Cardiac muscle cell (in vitro differentiated cells and primary cell): ENCODE measurements around the gene DPYD. TPM values are rescaled to one million over a fixed set of nuclear protein-coding genes. Genes with fewer than 3 reads are reported as not detected.

Experiments used
- DNase-seq, 2 donors: peaks; one replicate each; pipeline versions ENCODE4 v3.0.0 to v3.0.0-alpha.2; 2010 to 2017; ENCODE audit warnings: low read depth in 1 of 2, low spot score in 1 of 2
- H3K27ac ChIP-seq: fragments of 200-600 bp; sonication (generic); 2 replicates; pipeline ENCODE4 v1.5.1; 2016
- H3K27me3 ChIP-seq: fragments of 200-600 bp; sonication (generic); 2 replicates; pipeline ENCODE4 v1.6.0; 2016; ENCODE audit warnings: control low read depth
- H3K36me3 ChIP-seq: fragments of 200-600 bp; sonication (generic); 2 replicates; pipeline ENCODE4 v1.5.1; 2016; ENCODE audit warnings: control low read depth
- H3K4me1 ChIP-seq: fragments of 200-600 bp; sonication (generic); 2 replicates; pipeline ENCODE4 v1.8.1; 2017; ENCODE audit warnings: low read depth, mild to moderate bottlenecking, mixed run types
- H3K4me3 ChIP-seq: fragments of 200-600 bp; sonication (generic); 2 replicates; pipeline ENCODE4 v1.5.1; 2016; ENCODE audit warnings: mild to moderate bottlenecking
- H3K9me3 ChIP-seq: fragments of 200-600 bp; sonication (generic); 2 replicates; pipeline ENCODE4 v1.5.1; 2017; ENCODE audit warnings: low read depth, mild to moderate bottlenecking, control low read depth
- CTCF ChIP-seq: IDR thresholded peaks from 2 replicates; pipeline ENCODE4 v1.5.1; 2012; ENCODE audit warnings: low read depth, mild to moderate bottlenecking, low read length
- polyA plus RNA-seq: library from polyadenylated mRNA; unstranded; fragments of >200 nt; fragmentation: Nextera tagmentation; extraction: Ambion mirVana; gene quantifications from 2 replicates; pipeline ENCODE4 v1.2.1, GENCODE V29; 2016
- total RNA-seq: library from RNA; depleted of rRNA; stranded (reverse); fragments of >200 nt; gene quantifications from 2 replicates; pipeline ENCODE4 v1.2.3, GENCODE V29; 2016

Gene DPYD
- total and polyA plus RNA-seq, 2 experiments from 2014 or later = 0.66 to 2.0 TPM

GRCh38 chr1:97824200-97824599 lies 96.6 kb downstream of the DPYD start:
- no peaks in the 10 kb centered on the region for H3K4me1 ChIP-seq
- no peaks in the 10 kb centered on the region for H3K27me3 ChIP-seq
- H3K27ac ChIP-seq = no peak overlapping the region
- H3K36me3 ChIP-seq = no peaks in the 10 kb centered on the region
- no peaks in the 10 kb centered on the region for H3K9me3 ChIP-seq
- DNase-seq = no peak
- no peak overlapping the region for H3K4me3 ChIP-seq
- no peak for TF ChIP-seq CTCF

DNA sequence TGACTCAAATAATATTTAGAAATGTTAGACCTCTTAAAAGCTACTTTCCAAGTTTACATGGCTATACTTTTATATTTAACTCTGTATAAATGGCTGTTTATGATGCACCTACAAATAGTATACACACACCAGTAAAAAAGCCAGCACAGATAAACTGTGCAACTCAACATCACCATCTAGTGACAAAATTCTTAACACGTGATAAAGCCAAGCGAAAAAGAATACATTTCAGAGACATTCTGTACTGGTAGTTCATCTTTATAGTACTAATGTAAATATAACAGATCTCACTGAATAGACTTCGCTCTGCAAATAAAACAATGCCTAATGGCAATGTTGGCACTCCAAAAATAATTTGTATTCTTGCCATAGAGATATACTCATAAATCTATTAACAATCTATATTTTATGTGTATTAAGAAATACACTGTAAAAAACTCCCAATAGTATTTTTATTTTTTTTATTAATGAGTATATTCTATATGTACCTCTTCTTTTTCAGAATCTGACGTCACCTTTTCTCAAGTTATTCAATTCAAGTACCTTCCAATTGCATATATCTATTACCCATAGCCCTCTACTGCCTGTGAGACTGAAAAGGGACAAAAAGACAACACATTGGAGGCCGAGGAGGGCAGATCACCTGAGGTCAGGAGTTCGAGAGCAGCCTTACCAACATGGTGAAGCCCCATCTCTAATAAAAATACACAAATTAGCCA lies 100.2 kb downstream of the DPYD start:
- DNase-seq = peak; percentile 33 to 63
- peak; percentile 56 for TF ChIP-seq CTCF
- Histone ChIP-seq H3K4me1 (no peaks in the 10 kb centered on the region), H3K36me3 (no peaks in the 10 kb centered on the region), H3K9me3 (no peaks in the 10 kb centered on the region), H3K27ac (no peak overlapping the region), H3K27me3 (no peaks in the 10 kb centered on the region), H3K4me3 (no peak overlapping the region)

- Histone ChIP-seq H3K27ac (no peak overlapping the region), H3K4me1 (no peaks in the 10 kb centered on the region), H3K27me3 (no peaks in the 10 kb centered on the region), H3K36me3 (no peaks in the 10 kb centered on the region), H3K9me3 (no peaks in the 10 kb centered on the region), H3K4me3 (no peak overlapping the region)
- no peak for DNase-seq
- no peak for TF ChIP-seq CTCF
Measured at GRCh38 chr1:97816927-97817326, 103.9 kb downstream of the DPYD start.

DNA sequence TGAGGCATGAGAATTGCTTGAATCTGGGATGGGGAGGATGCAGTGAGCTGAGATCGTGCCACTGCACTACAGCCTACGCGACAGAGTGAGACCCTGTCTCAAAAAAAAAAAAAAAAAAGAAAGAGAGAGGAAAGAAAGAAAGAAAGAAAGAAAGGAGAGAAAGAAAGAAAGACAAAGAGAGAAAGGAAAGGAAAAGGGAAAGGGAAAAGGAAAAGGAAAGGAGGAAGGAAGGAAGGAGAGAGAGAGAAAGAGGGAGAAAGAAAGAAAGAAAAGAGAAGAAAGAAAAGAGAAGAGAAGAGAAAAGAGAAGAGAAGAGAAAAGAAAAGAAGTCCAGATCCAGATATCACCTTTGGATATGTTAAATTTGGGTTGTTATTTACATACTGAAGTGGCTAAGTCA lies 106.0 kb downstream of the DPYD start:
- H3K4me1 ChIP-seq = no peaks in the 10 kb centered on the region
- TF ChIP-seq CTCF = no peak
- H3K27ac ChIP-seq = no peak overlapping the region
- H3K27me3 ChIP-seq = no peaks in the 10 kb centered on the region
- no peak for DNase-seq
- H3K9me3 ChIP-seq = no peaks in the 10 kb centered on the region
- no peak overlapping the region for H3K4me3 ChIP-seq
- no peaks in the 10 kb centered on the region for H3K36me3 ChIP-seq

DNA sequence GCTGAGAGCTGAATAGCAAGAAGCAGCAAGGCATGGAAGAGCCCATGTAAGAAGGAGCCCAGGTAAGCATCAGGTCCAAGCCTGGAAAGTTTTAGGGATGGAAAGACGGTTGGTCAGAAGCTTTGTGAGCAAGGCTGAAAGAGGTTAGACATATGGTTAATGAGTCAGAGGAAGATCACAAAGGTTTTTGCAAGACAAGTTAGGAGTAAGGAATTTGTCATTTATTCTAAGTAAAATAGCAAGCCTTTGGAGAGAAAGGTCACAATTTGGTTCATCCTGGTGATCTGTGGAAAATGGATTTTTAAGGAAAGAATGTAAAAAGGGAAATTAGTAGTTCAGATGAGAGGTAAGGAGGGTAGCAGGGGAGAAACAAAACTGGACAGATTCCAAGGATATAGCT lies 106.7 kb downstream of the DPYD start:
- no peaks in the 10 kb centered on the region for H3K4me1 ChIP-seq
- no peaks in the 10 kb centered on the region for H3K36me3 ChIP-seq
- no peak for DNase-seq
- H3K27me3 ChIP-seq = no peaks in the 10 kb centered on the region
- TF ChIP-seq CTCF = no peak
- H3K4me3 ChIP-seq = no peak overlapping the region
- no peak overlapping the region for H3K27ac ChIP-seq
- no peaks in the 10 kb centered on the region for H3K9me3 ChIP-seq
